K562 (cell line): ENCODE measurements around the gene DVL2. TPM values are rescaled to one million over a fixed set of nuclear protein-coding genes. Genes with fewer than 3 reads are reported as not detected.

Experiments
- E2F1 ChIP-seq: sonication (generic); formaldehyde crosslinking; IDR thresholded peaks from 2 replicates; pipeline ENCODE4 v1.8.1; 2023; ENCODE audit warnings: mild to moderate bottlenecking, missing genetic modification reagents, moderate library complexity
- FIP1L1 ChIP-seq: fragments of 200-400 bp; formaldehyde crosslinking; IDR thresholded peaks from 2 replicates; pipeline ENCODE4 v1.6.1; 2018; ENCODE audit warnings: mild to moderate bottlenecking, low read depth, low read length; ENCODE audit not compliant: poor library complexity, severe bottlenecking
- FOXJ2 ChIP-seq: fragments of 200-800 bp; sonication (Bioruptor generic); IDR thresholded peaks from 2 replicates; pipeline ENCODE4 v1.6.1; 2016; ENCODE audit warnings: missing genetic modification characterization, missing compliant biosample characterization
- HDAC8 ChIP-seq: fragments of 450-650 bp; IDR thresholded peaks from 2 replicates; pipeline ENCODE4 v1.6.1; 2016; ENCODE audit warnings: mild to moderate bottlenecking, missing genetic modification characterization, moderate library complexity, missing compliant biosample characterization
- HMG20B ChIP-seq: fragments of 250-450 bp; sonication (Bioruptor Pico); IDR thresholded peaks from 2 replicates; pipeline ENCODE4 v1.5.0; 2021; ENCODE audit warnings: mild to moderate bottlenecking
- MEIS2 ChIP-seq: fragments of 450-650 bp; IDR thresholded peaks from 2 replicates; pipeline ENCODE4 v1.6.1; 2014; ENCODE audit warnings: mild to moderate bottlenecking; ENCODE audit not compliant: partially characterized antibody
- NELFE ChIP-seq: IDR thresholded peaks from 2 replicates; pipeline ENCODE4 v1.6.1; 2011; ENCODE audit warnings: mild to moderate bottlenecking; ENCODE audit not compliant: insufficient read depth, insufficient read length
- NFE2L1 ChIP-seq: fragments of 450-650 bp; IDR thresholded peaks from 2 replicates; pipeline ENCODE4 v1.6.1; 2016; ENCODE audit warnings: missing genetic modification characterization, low read depth, mild to moderate bottlenecking, missing compliant biosample characterization, moderate library complexity, borderline replicate concordance
- NFIC ChIP-seq: fragments of 450-650 bp; IDR thresholded peaks from 2 replicates; pipeline ENCODE4 v1.6.1; 2017; ENCODE audit warnings: mild to moderate bottlenecking, inconsistent platforms
- NFRKB ChIP-seq: fragments of 450-650 bp; IDR thresholded peaks from 2 replicates; pipeline ENCODE4 v1.6.1; 2016; ENCODE audit warnings: low read depth
- PCBP2 ChIP-seq: fragments of 200-400 bp; formaldehyde crosslinking; IDR thresholded peaks from 2 replicates; pipeline ENCODE4 v1.6.1; 2018; ENCODE audit warnings: low read length, low read depth, mild to moderate bottlenecking, moderate library complexity; ENCODE audit not compliant: poor library complexity, severe bottlenecking
- PHF21A ChIP-seq: fragments of 450-650 bp; IDR thresholded peaks from 2 replicates; pipeline ENCODE4 v1.6.1; 2017; ENCODE audit warnings: low read depth, borderline replicate concordance
- RBM25 ChIP-seq: fragments of 200-400 bp; formaldehyde crosslinking; IDR thresholded peaks from 2 replicates; pipeline ENCODE4 v1.6.1; 2018; ENCODE audit warnings: low read length, low read depth, moderate library complexity; ENCODE audit not compliant: severe bottlenecking
- SLC30A9 ChIP-seq: fragments of 250-450 bp; sonication (Bioruptor Pico); IDR thresholded peaks from 2 replicates; pipeline ENCODE4 v1.8.0; 2022; ENCODE audit warnings: mild to moderate bottlenecking, moderate library complexity
- STAT5A ChIP-seq: IDR thresholded peaks from 2 replicates; pipeline ENCODE4 v1.6.1; 2012; ENCODE audit warnings: low read length, inconsistent platforms, borderline replicate concordance
- TFAP4 ChIP-seq: sonication (generic); formaldehyde crosslinking; IDR thresholded peaks from 2 replicates; pipeline ENCODE4 v1.8.0; 2022; ENCODE audit warnings: missing genetic modification reagents, mild to moderate bottlenecking, moderate library complexity, borderline replicate concordance
- THAP7 ChIP-seq: fragments of 250-450 bp; sonication (Bioruptor Pico); IDR thresholded peaks from 2 replicates; pipeline ENCODE4 v1.5.0; 2021
- ZBTB17 ChIP-seq: fragments of 450-650 bp; formaldehyde crosslinking; IDR thresholded peaks from 2 replicates; pipeline ENCODE4 v1.4.0; 2020; ENCODE audit warnings: mild to moderate bottlenecking
- ZBTB43 ChIP-seq: sonication (generic); formaldehyde crosslinking; IDR thresholded peaks from 2 replicates; pipeline ENCODE4 v1.8.0; 2023; ENCODE audit warnings: mild to moderate bottlenecking, missing genetic modification reagents
- ZNF124 ChIP-seq: sonication (generic); formaldehyde crosslinking; IDR thresholded peaks from 2 replicates; pipeline ENCODE4 v1.8.1; 2022; ENCODE audit warnings: missing genetic modification reagents
- ZNF512 ChIP-seq: IDR thresholded peaks from 2 replicates; pipeline ENCODE4 v1.6.1; 2016; ENCODE audit warnings: missing genetic modification characterization, missing compliant biosample characterization
- polyA plus RNA-seq, 8 experiments: library from polyadenylated mRNA; depleted of rRNA in 4 of 8; stranded (reverse) in 5 of 8; unstranded in 3 of 8; fragments of >200 nt; fragmentation: Nextera tagmentation in 2 of 8; fragmentation: Illumina TruSeq in 1 of 8; extraction: Ambion mirVana in 2 of 8; extraction: Trizol in 1 of 8; gene quantifications; 2 replicates each; pipeline versions ENCODE4 v1.2.1 to v1.2.3, GENCODE V29; 2011 to 2014; ENCODE audit warnings: inconsistent platforms in 1 of 8, missing spikeins in 1 of 8
- total RNA-seq, 7 experiments: library from RNA; depleted of rRNA in 6 of 7; stranded (reverse); fragments of >200 nt in 6 of 7; fragmentation: Illumina TruSeq in 2 of 7; extraction: Trizol in 2 of 7; gene quantifications; 2 replicates each; pipeline versions ENCODE4 v1.2.1 to v1.2.3, GENCODE V29; 2011 to 2021; ENCODE audit warnings: low replicate concordance in 1 of 7

DVL2 gene
- total and polyA plus RNA-seq, 9 of the 15 experiments (the other 6 are each of a cell fraction or from before 2014, with no cell fraction given), result 1.3 to 49.5 (median 24.3) TPM

GRCh38 chr17:7234083-7234951, at the start of gene DVL2 (continued):
- TF ChIP-seq ZBTB43, result no peak
- no peak for TF ChIP-seq SLC30A9 (CRISPR knock-in tag)
- TF ChIP-seq FIP1L1, result peak; percentile 67
- no peak for TF ChIP-seq MEIS2
- no peak for TF ChIP-seq ZNF512 (tag)
- TF ChIP-seq PHF21A, result no peak
- no peak for TF ChIP-seq HDAC8
- TF ChIP-seq TFAP4 (CRISPR knock-in tag), result peak; percentile 80; the same call in 1 of the 2 replicates
- TF ChIP-seq STAT5A, result no peak
- no peak for TF ChIP-seq NELFE
- no peak for TF ChIP-seq PCBP2
- TF ChIP-seq ZNF124 (CRISPR knock-in tag), result no peak
- TF ChIP-seq E2F1 (CRISPR knock-in tag), result no peak
- no peak for TF ChIP-seq HMG20B (CRISPR knock-in tag)
- TF ChIP-seq RBM25, result no peak
- no peak for TF ChIP-seq NFRKB
- TF ChIP-seq THAP7 (CRISPR knock-in tag), result peak; percentile 92
- no peak for TF ChIP-seq FOXJ2
- peak; percentile 85 for TF ChIP-seq ZBTB17 (CRISPR knock-in tag)
- peak; percentile 28; the same call in 1 of the 2 replicates for TF ChIP-seq NFIC
- TF ChIP-seq NFE2L1 (tag), result no peak
